Lung (tissue), 12 donors: ENCODE results near the gene NFE2L3. TPM values are rescaled to one million over a fixed set of nuclear protein-coding genes. Genes with fewer than 3 reads are reported as not detected.

Experiments used
- ATAC-seq: fragments of 200-7000 bp; cut with Tn5 transposase; one replicate; pipeline ENCODE4 v1.9.1; 2020; ENCODE audit warnings: moderate number of reproducible peaks; ENCODE audit not compliant: insufficient read depth, low FRiP score
- DNase-seq, 3 donors: peaks; one replicate each; pipeline ENCODE4 v3.0.0-alpha.2; 2013 to 2017
- H3K27ac ChIP-seq, 2 donors: one replicate each; pipeline ENCODE4 v1.5.1; 2013; ENCODE audit warnings: mild to moderate bottlenecking in 2 of 2, moderate library complexity in 2 of 2, control low read depth in 1 of 2, inconsistent platforms in 1 of 2, low read depth in 1 of 2, low read length in 1 of 2
- H3K27me3 ChIP-seq, 3 donors: one replicate each; pipeline ENCODE4 v1.5.1; 2013; ENCODE audit warnings: low read length in 2 of 3; ENCODE audit not compliant: control insufficient read depth in 3 of 3, insufficient read depth in 3 of 3
- H3K36me3 ChIP-seq, 4 donors: one replicate each; pipeline ENCODE4 v1.5.1; 2013; ENCODE audit warnings: low read length in 4 of 4, mild to moderate bottlenecking in 1 of 4, moderate library complexity in 1 of 4; ENCODE audit not compliant: control insufficient read depth in 4 of 4, insufficient read depth in 4 of 4
- H3K4me1 ChIP-seq, 5 donors: one replicate each; pipeline ENCODE4 v1.5.1; 2013; ENCODE audit warnings: low read length in 5 of 5, mild to moderate bottlenecking in 2 of 5, moderate library complexity in 1 of 5; ENCODE audit not compliant: control insufficient read depth in 5 of 5, insufficient read depth in 5 of 5
- H3K4me3 ChIP-seq: one replicate; pipeline ENCODE4 v1.5.1; 2013; ENCODE audit warnings: mild to moderate bottlenecking, control low read depth, moderate library complexity
- H3K9ac ChIP-seq, 2 donors: one replicate each; pipeline ENCODE4 v1.5.1; 2013; ENCODE audit warnings: low read length in 2 of 2, control low read depth in 1 of 2; ENCODE audit not compliant: insufficient read depth in 1 of 2
- H3K9me3 ChIP-seq, 4 donors: one replicate each; pipeline ENCODE4 v1.5.1; 2013; ENCODE audit warnings: low read length in 3 of 4, mild to moderate bottlenecking in 1 of 4, moderate library complexity in 1 of 4; ENCODE audit not compliant: control insufficient read depth in 4 of 4, insufficient read depth in 3 of 4
- WGBS, 2 donors: extraction: QIAGEN DNeasy Blood & Tissue Kit; methylation state at CpG; one replicate each; pipeline ENCODE4 v1.1.7; 2013; 5-methylcytosine and 5-hydroxymethylcytosine counted together
- polyA plus RNA-seq, 2 donors: library from polyadenylated mRNA; stranded (reverse); fragments of 200-250 nt; gene quantifications; one replicate each; pipeline ENCODE4 v1.2.1, GENCODE V29; 2013
- total RNA-seq, 2 donors: library from RNA; depleted of rRNA in 1 of 2; stranded (reverse); fragments of >200 nt in 1 of 2; gene quantifications; one replicate each; pipeline ENCODE4 v1.2.1, GENCODE V29; 2014 to 2021
- TF ChIP-seq, protein P1 (sequence below): IDR thresholded peaks from 2 replicates; pipeline ENCODE4 v1.5.1; 2012; ENCODE audit warnings: mild to moderate bottlenecking; ENCODE audit errors: control extremely low read depth, extremely low read depth
- donor health status: control.
- donor health status: control.
- donor health status: Bipolar disorder and iron deficiency.
- donor health status: healthy.
- donor health status: DM: yes; HTN: yes; CAD: no.

NFE2L3 gene
- total and polyA plus RNA-seq, 4 donors = 3.6 to 6.5 (median 5.1) TPM

DNA sequence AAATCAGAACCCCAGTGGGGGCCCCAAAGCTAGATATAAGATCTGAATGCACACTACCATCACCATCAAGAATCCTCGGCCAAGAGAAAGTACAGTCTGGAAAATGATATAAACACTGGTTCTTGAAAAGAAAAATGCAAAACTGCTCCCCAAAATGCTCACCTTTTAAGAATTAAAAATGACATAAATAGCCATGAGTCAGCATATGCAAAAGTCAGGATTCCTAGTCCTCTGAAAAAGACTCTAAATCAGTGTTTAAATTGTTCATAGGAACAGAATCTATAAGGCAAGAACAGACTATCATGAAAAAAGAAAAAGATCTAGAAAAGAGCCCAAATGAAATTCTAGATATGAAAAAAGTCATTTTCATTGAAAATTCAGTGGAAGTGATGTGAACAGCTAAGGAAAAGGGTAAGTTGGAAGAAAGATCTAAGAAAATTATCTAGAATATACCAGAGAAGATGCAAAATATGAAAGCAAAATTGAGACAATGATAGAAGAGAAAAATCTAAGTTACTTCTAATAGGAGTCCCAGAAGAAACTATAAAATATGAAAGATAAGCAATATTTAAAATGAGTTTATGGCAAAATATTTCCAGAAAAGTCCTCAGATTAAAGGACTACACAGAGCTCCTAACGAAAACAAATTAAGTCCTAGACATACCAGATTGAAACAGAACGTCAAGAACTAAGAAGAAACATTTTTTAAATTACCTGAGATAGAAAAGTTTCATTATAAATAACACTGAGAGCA lies 29.7 kb downstream of the NFE2L3 start:
- Histone ChIP-seq H3K4me3 (no peak overlapping the region), H3K9me3 (no peaks in the 10 kb centered on the region), H3K27me3 (peaks cover 0 to 2% (median 0%) of the 10 kb centered on the region in 3 donors), H3K36me3 (peaks cover 0 to 11% (median 0%) of the 10 kb centered on the region in 4 donors), H3K9ac (no peak overlapping the region), H3K4me1 (no peaks in the 10 kb centered on the region), H3K27ac (no peak overlapping the region)
- DNase-seq (no peak), ATAC-seq (no peak)
- 82 to 89% methylated on average over 3 of the region's 3 CpGs for WGBS, 2 donors
- TF ChIP-seq, protein P1, sequence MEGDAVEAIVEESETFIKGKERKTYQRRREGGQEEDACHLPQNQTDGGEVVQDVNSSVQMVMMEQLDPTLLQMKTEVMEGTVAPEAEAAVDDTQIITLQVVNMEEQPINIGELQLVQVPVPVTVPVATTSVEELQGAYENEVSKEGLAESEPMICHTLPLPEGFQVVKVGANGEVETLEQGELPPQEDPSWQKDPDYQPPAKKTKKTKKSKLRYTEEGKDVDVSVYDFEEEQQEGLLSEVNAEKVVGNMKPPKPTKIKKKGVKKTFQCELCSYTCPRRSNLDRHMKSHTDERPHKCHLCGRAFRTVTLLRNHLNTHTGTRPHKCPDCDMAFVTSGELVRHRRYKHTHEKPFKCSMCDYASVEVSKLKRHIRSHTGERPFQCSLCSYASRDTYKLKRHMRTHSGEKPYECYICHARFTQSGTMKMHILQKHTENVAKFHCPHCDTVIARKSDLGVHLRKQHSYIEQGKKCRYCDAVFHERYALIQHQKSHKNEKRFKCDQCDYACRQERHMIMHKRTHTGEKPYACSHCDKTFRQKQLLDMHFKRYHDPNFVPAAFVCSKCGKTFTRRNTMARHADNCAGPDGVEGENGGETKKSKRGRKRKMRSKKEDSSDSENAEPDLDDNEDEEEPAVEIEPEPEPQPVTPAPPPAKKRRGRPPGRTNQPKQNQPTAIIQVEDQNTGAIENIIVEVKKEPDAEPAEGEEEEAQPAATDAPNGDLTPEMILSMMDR = no peak

DNA sequence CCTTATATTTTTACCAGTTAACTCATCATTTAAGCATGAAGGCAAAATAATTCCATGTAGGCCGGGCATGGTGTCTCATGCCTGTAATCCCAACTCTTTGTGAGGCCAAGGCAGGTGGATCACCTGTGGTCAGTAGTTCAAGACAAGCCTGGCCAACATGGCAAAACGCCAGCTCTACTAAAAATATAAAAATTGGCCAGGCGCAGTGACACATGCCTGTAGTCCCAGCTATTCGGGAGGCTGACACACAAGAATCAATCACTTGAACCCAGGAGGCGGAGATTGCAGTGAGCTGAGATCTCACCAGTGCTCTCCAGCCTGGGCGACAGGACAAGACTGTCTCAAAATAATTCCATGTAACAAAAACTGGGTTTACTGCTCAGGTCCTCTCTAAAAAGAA lies 30.3 kb downstream of the NFE2L3 start:
- ATAC-seq (no peak), DNase-seq (no peak)
- TF ChIP-seq, protein P1 = no peak
- Histone ChIP-seq H3K36me3 (peaks cover 0 to 13% (median 0%) of the 10 kb centered on the region in 4 donors), H3K27ac (peak overlapping the region in 1 of 2 donors; percentile 33), H3K27me3 (peaks cover 0 to 2% (median 0%) of the 10 kb centered on the region in 3 donors), H3K9me3 (no peaks in the 10 kb centered on the region), H3K9ac (no peak overlapping the region), H3K4me3 (no peak overlapping the region), H3K4me1 (no peaks in the 10 kb centered on the region)
- 69 to 79% methylated on average over 6 of the region's 6 CpGs for WGBS, 2 donors

DNA sequence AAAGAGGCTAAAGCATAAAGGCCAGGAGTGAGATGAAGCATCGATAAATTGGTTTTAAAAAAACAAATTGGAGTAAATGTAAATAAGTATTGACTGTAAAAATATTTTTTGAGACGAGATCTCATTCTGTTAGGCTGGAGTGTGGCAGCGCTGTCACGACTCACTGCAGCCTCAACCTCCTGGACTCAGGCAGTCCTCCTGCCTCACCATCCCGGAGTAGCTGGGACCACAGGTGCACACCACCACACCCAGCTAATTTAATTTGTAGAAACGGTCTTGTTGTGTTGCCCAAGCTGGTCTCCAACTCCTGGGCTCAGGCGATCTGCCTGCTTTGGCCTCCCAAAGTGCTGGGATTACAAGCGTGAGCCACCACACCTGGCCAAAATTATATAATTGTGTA lies 30.7 kb downstream of the NFE2L3 start:
- no peak for ATAC-seq
- no peaks in the 10 kb centered on the region for H3K9me3 ChIP-seq
- no peak overlapping the region for H3K4me3 ChIP-seq
- H3K27me3 ChIP-seq = peaks cover 0 to 2% (median 0%) of the 10 kb centered on the region in 3 donors
- WGBS, 2 donors = 81 to 90% methylated on average over 8 of the region's 8 CpGs
- TF ChIP-seq, protein P1 = no peak
- no peak overlapping the region for H3K27ac ChIP-seq
- H3K9ac ChIP-seq = no peak overlapping the region
- peaks cover 0 to 2% (median 0%) of the 10 kb centered on the region in 5 donors for H3K4me1 ChIP-seq
- H3K36me3 ChIP-seq = peaks cover 0 to 17% (median 1%) of the 10 kb centered on the region in 4 donors
- DNase-seq = no peak
